NB4 (cell line): ENCODE measurements around the gene AP4M1.

Experiments used
- POLR2A ChIP-seq: IDR thresholded peaks from 2 replicates; pipeline ENCODE4 v1.6.1; 2011; ENCODE audit warnings: mild to moderate bottlenecking; ENCODE audit not compliant: insufficient read length; ENCODE audit errors: extremely low read depth
- TF ChIP-seq, protein P1 (sequence below): IDR thresholded peaks from one replicate; pipeline ENCODE4 v1.5.1; 2012; ENCODE audit warnings: low read depth, low read length

DNA sequence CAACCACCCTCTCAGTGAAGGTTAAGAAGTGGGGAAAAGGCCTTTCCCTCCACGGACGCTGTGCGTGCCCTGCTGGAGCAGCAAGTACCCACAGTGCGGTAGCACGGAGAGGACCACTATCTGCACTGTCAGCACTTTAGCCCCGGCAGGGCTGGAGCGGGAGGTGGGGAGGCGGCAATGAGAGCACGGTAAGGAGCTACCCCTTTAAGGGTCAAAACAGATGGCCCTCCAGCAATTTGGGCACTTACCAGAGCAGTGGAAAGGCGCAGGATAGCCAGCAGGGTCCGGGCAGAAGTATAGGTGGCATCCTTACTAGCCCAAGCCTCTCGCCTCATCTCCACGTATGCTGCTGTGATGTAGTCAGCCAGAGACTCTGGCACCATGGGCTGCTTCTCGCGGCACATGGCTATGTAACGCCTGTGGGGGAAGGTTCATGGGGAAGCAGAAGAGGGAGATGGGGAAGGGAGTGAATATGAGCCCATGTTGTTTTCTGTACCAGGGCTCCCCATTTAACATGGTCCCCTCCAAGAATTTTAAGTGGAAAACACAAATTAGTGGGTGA is 7.4 kb upstream of the AP4M1 start:
- TF ChIP-seq, protein P1, sequence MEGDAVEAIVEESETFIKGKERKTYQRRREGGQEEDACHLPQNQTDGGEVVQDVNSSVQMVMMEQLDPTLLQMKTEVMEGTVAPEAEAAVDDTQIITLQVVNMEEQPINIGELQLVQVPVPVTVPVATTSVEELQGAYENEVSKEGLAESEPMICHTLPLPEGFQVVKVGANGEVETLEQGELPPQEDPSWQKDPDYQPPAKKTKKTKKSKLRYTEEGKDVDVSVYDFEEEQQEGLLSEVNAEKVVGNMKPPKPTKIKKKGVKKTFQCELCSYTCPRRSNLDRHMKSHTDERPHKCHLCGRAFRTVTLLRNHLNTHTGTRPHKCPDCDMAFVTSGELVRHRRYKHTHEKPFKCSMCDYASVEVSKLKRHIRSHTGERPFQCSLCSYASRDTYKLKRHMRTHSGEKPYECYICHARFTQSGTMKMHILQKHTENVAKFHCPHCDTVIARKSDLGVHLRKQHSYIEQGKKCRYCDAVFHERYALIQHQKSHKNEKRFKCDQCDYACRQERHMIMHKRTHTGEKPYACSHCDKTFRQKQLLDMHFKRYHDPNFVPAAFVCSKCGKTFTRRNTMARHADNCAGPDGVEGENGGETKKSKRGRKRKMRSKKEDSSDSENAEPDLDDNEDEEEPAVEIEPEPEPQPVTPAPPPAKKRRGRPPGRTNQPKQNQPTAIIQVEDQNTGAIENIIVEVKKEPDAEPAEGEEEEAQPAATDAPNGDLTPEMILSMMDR, result no peak
- no peak for TF ChIP-seq POLR2A
